GM12874 (cell line): ENCODE results near the gene GMCL1.

Source experiments
- TF ChIP-seq, protein P1 (sequence below): IDR thresholded peaks from 2 replicates; pipeline ENCODE4 v1.5.1; 2011; ENCODE audit warnings: low read depth, mild to moderate bottlenecking, control low read depth, low read length, moderate library complexity; ENCODE audit not compliant: insufficient read depth

Gene GMCL1

DNA sequence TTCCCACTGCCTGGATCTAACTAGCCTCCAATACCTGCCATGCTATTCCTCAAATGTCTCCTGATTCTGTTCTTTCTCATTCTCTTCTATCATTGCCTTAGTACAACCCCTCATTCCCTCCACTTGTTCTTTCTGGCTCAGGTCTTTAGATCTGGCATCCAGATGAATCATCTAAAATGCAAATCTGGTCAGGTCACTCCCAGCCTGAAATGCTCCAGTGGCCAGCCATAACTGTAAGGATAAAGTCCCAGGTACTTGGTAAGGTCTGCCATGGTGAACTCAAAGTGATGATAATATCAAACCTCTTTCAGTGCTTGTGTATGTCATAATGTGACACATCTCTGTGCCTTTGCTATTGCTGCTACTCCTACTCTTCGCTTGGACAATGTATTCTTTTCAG is 61.4 kb downstream of the GMCL1 start:
- TF ChIP-seq, protein P1, sequence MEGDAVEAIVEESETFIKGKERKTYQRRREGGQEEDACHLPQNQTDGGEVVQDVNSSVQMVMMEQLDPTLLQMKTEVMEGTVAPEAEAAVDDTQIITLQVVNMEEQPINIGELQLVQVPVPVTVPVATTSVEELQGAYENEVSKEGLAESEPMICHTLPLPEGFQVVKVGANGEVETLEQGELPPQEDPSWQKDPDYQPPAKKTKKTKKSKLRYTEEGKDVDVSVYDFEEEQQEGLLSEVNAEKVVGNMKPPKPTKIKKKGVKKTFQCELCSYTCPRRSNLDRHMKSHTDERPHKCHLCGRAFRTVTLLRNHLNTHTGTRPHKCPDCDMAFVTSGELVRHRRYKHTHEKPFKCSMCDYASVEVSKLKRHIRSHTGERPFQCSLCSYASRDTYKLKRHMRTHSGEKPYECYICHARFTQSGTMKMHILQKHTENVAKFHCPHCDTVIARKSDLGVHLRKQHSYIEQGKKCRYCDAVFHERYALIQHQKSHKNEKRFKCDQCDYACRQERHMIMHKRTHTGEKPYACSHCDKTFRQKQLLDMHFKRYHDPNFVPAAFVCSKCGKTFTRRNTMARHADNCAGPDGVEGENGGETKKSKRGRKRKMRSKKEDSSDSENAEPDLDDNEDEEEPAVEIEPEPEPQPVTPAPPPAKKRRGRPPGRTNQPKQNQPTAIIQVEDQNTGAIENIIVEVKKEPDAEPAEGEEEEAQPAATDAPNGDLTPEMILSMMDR = no peak

DNA sequence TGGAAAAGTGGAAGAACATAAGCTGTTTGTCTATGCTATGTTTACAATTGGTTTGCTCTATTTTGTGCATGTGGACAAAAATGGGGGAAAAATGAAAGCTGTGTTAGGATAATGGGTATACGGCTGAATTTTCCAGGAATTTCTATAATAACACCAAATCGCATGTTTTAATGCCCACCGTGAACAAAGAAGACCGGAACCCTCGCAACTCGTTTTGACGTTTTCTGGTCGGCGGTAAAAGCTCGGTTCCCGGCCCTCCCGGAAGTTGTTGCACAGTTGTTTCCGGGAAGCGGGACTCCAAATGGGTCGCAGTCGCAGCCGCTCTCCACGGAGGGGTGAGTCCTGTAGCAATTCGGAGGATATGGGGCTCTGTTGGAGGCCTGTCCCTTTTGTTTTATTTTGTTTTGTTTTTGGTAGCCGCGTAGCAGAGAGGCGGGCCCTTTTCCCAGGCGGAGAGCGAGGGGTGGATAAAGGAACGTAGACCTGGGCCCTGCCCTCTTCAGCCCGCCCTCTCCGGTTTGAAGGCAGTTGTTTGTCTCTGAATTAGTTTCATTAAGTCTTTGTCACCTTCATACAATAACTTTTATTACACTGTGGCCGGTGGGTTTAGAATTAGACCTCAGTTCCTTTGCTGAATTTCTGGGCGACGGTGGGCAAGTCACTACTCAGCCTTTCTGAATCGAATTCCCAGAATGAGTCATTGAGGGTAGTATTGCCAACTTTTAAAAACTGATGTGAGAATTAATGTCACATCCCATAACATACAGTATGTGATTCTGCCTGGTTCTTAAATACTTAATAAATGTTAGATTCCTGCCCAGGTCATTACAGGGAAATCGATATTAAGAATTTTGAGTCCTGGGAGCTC is 64.5 kb downstream of the GMCL1 start, which contains the start of gene SNRNP27:
Gene SNRNP27 (plus strand): TSS at position 273 of the 868 bp plus-strand sequence. CDS start 29 bp downstream, at position 302.
- TF ChIP-seq, protein P1 = no peak

DNA sequence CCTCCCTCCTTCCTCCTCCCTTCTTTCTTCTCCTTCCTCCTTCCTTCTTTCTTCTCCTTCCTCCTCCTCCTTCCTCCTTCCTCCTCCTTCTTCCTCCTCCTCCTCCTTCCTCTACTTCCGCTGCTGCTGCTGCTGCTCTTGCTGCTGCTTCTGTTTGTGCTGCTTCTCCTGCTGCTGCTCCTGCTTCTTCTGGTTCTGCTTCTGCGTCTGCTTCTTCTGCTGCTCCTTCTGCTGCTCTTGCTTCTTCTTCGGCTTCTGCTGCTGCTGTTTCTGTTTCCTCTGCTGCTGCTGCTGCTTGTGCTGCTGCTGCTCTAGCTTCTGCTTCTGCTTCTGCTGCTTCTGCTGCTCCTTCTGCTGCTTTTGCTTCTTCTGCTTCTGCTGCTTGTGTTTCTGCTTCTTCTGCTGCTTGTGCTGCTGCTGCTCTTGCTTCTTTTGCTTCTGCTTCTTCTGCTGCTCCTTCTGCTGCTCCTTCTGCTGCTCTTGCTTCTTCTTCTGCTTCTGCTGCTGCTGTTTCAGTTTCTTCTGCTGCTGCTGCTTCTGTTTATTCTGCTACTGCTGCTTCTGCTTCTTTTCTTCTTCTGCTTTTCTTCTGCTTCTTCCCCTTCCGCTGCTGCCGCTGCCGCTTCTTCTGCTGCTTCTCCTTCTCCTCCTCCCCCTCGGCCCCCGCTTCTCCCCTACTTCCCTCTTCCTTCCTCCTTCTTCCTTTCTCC is 72.9 kb downstream of the GMCL1 start:
- TF ChIP-seq, protein P1 = no peak

DNA sequence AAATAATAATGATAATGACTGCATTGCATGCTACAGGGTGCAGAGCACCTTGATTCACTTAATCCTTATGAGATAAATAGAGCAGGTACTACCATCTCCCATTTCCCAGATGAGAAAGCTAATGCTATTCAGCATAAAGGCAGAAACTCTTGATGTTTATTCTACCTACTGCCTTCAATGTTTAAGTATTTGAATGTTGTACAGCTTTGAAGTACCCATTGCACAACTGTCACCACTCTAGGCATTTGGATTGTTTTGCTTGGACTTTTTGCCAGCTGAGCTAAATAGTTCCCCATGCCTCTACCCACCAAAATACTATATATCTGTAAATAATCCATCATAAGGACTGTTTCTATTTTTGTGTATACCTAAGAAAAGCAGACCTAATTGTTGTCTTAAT is 77.8 kb downstream of the GMCL1 start:
- TF ChIP-seq, protein P1 = no peak

DNA sequence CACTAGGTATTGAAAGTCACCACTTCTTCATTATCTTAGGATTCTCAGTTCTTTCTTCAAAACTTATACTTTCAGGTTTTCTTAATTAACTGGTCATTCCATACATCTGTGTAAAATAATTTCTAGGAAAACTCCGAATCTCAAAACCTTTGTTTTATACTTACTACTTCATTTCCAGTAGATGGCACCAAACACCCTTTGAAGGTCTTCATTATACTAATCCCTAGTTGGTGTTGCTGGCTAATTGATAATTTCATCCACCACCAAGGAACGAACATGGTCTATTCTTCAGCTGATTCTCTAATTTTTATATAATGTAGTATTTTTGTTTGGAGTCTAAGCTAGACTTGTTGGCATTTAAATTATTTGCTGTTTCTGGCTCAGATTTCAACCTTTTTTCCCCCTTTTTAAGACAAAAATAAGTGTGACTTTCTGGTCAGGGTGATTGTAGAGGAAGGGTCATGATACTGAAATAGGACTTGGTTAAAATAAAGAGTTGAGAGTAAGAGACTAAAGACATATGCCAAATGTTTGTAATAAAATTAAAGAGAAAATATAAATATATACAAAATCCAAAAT is 82.6 kb downstream of the GMCL1 start:
- TF ChIP-seq, protein P1 = peak; percentile 19; the same call in 1 of the 2 replicates

DNA sequence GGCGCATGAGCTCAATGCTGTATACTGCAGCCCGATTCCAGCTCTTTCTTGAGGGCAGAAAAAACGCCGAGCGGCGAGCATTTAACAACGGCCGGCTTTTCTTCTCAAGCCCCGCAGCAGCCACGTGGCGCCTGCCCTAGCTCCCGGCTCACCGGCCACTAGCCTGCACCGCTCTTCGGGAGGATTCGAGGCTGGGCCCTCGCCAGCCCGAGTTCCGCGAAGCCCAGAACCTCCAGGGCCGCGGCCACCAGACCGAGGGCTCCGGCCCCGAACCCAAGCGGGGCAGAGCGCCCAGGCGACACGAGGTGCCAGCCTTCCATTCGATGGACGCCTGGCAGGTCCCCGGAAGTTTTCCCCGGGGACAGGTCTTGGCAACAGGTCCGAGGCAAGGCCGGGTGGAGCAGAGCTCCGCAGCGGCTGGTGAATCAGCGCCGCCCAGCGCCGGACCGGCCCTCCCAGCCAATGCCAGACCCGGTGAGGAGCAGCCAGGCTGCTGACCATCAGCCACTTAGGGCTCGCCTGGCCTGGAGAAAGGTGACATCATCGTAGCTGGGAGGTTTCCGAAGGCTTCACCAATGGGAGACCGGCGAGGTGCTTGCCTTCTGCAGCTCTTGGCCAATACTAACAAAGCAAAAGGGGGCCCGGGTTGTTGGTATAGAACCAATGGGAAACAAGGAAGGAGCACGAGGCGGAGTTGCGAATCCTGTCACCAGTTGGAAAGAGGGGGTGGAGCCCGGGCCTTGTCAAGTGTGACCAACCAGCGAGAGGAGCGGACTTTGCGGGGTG is 84.9 kb downstream of the GMCL1 start:
- TF ChIP-seq, protein P1 = peak; percentile 40; the same call in 1 of the 2 replicates
